DOHH2 (cell line): Measurements from ENCODE around the gene TBXA2R.

ENCODE experiments used
- H3F3A ChIP-seq: fragments of 200-600 bp; sonication (generic), shearing (Covaris generic); 2 replicates; pipeline ENCODE4 v1.6.0; 2016; ENCODE audit warnings: antibody characterized with exemption, mild to moderate bottlenecking; ENCODE audit not compliant: control insufficient read depth, insufficient read depth
- H3K27ac ChIP-seq: fragments of 200-600 bp; sonication (generic); 2 replicates; pipeline ENCODE4 v1.5.1; 2014; ENCODE audit warnings: low read depth, mild to moderate bottlenecking, low read length, moderate library complexity
- H3K27me3 ChIP-seq: fragments of 200-600 bp; sonication (generic); 2 replicates; pipeline ENCODE4 v1.6.1; 2014; ENCODE audit warnings: mild to moderate bottlenecking, low read length, mixed read lengths; ENCODE audit not compliant: control insufficient read depth
- H3K36me3 ChIP-seq: fragments of 200-600 bp; sonication (generic); 2 replicates; pipeline ENCODE4 v1.6.1; 2014; ENCODE audit warnings: mild to moderate bottlenecking, low read length, moderate library complexity, mixed read lengths; ENCODE audit not compliant: control insufficient read depth
- H3K4me1 ChIP-seq: fragments of 200-600 bp; sonication (generic); 2 replicates; pipeline ENCODE4 v1.6.1; 2014; ENCODE audit warnings: mild to moderate bottlenecking, low read length, mixed read lengths; ENCODE audit not compliant: control insufficient read depth
- H3K4me2 ChIP-seq: fragments of 200-600 bp; sonication (generic); 2 replicates; pipeline ENCODE4 v1.6.0; 2014; ENCODE audit warnings: mild to moderate bottlenecking, low read length, moderate library complexity
- H3K4me3 ChIP-seq: fragments of 200-600 bp; sonication (generic); 2 replicates; pipeline ENCODE4 v1.5.1; 2014; ENCODE audit warnings: mild to moderate bottlenecking, low read length, mixed read lengths
- H3K79me2 ChIP-seq: fragments of 200-600 bp; sonication (generic); 2 replicates; pipeline ENCODE4 v1.6.1; 2014; ENCODE audit warnings: mild to moderate bottlenecking, low read length, mixed read lengths; ENCODE audit not compliant: control insufficient read depth
- H3K9me2 ChIP-seq: fragments of 200-600 bp; sonication (generic); replicated peaks from 2 replicates; pipeline ENCODE4 v1.6.1; 2014; ENCODE audit warnings: mild to moderate bottlenecking, low read length, mixed read lengths; ENCODE audit not compliant: control insufficient read depth
- H3K9me3 ChIP-seq: fragments of 200-600 bp; sonication (generic); 2 replicates; pipeline ENCODE4 v1.6.1; 2014; ENCODE audit warnings: antibody characterized with exemption, low read length, mixed read lengths; ENCODE audit not compliant: control insufficient read depth, insufficient read depth
- H4K20me1 ChIP-seq: fragments of 200-600 bp; sonication (generic); 2 replicates; pipeline ENCODE4 v1.6.0; 2014; ENCODE audit warnings: low read depth, mild to moderate bottlenecking, antibody characterized with exemption, low read length, moderate library complexity; ENCODE audit not compliant: control insufficient read depth, insufficient read depth
- EZH2phosphoT487 ChIP-seq: fragments of 200-600 bp; sonication (generic); IDR thresholded peaks from 2 replicates; pipeline ENCODE4 v1.6.1; 2017; ENCODE audit warnings: borderline replicate concordance, mild to moderate bottlenecking, antibody characterized with exemption, low read length, moderate library complexity, mixed read lengths
- TF ChIP-seq, protein P1 (sequence below): fragments of 200-600 bp; sonication (generic); IDR thresholded peaks from one replicate; pipeline ENCODE4 v1.5.1; 2014; ENCODE audit warnings: antibody characterized with exemption, mild to moderate bottlenecking, low read depth, low read length; ENCODE audit not compliant: poor library complexity, severe bottlenecking

The TBXA2R gene

GRCh38 chr19:3548606-3549005 lies 58.1 kb downstream of the TBXA2R start:
- Histone ChIP-seq H3K9me3 (no peaks in the 10 kb centered on the region), H3K4me3 (no peak overlapping the region), H3F3A (peaks cover 8% of the 10 kb centered on the region), H3K36me3 (peaks cover 57% of the 10 kb centered on the region), H3K4me2 (no peak overlapping the region), H3K4me1 (peaks cover 16% of the 10 kb centered on the region), H3K27ac (no peak overlapping the region), H3K9me2 (no peaks in the 10 kb centered on the region), H3K79me2 (peaks cover 26% of the 10 kb centered on the region), H3K27me3 (no peaks in the 10 kb centered on the region), H4K20me1 (peaks cover 8% of the 10 kb centered on the region; the same call in 1 of the 2 replicates)
- TF ChIP-seq, protein P1, sequence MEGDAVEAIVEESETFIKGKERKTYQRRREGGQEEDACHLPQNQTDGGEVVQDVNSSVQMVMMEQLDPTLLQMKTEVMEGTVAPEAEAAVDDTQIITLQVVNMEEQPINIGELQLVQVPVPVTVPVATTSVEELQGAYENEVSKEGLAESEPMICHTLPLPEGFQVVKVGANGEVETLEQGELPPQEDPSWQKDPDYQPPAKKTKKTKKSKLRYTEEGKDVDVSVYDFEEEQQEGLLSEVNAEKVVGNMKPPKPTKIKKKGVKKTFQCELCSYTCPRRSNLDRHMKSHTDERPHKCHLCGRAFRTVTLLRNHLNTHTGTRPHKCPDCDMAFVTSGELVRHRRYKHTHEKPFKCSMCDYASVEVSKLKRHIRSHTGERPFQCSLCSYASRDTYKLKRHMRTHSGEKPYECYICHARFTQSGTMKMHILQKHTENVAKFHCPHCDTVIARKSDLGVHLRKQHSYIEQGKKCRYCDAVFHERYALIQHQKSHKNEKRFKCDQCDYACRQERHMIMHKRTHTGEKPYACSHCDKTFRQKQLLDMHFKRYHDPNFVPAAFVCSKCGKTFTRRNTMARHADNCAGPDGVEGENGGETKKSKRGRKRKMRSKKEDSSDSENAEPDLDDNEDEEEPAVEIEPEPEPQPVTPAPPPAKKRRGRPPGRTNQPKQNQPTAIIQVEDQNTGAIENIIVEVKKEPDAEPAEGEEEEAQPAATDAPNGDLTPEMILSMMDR: no peak
- no peak for TF ChIP-seq EZH2phosphoT487

DNA sequence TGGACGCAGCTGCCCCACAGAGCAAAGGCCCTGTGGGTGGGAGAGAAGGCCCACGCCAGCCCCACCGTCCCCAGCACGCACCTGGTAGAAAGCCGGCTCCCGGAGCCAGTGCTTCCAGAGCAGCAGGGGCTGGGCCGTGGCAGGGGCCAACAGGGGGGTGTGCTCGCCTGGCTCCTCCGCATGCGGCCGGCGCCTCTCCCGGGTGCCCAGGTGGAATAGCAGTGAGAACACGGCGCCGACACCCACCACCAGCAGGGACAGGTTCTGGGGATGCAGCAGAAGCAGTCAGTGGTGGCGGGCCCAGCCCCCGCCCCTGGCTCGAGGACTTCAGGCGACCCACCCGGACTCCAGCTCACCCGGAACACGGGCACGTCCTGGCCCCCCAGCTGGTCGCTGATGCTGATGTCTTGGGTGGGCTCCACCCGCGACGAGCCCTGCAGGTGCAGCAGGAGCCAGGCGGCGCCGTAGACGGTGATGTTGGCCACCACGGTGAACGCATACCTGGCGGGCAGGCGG lies 58.9 kb downstream of the TBXA2R start:
- no peaks in the 10 kb centered on the region for H3K9me3 ChIP-seq
- H3K79me2 ChIP-seq: peaks cover 20% of the 10 kb centered on the region
- peaks cover 8% of the 10 kb centered on the region for H3K4me1 ChIP-seq
- H4K20me1 ChIP-seq: peaks cover 8% of the 10 kb centered on the region; the same call in 1 of the 2 replicates
- H3K9me2 ChIP-seq: no peaks in the 10 kb centered on the region
- no peak overlapping the region for H3K27ac ChIP-seq
- H3K27me3 ChIP-seq: no peaks in the 10 kb centered on the region
- H3K4me2 ChIP-seq: no peak overlapping the region
- no peak overlapping the region for H3K4me3 ChIP-seq
- H3K36me3 ChIP-seq: peaks cover 56% of the 10 kb centered on the region
- peaks cover 6% of the 10 kb centered on the region for H3F3A ChIP-seq
- TF ChIP-seq, protein P1: peak; percentile 29
- no peak for TF ChIP-seq EZH2phosphoT487

DNA sequence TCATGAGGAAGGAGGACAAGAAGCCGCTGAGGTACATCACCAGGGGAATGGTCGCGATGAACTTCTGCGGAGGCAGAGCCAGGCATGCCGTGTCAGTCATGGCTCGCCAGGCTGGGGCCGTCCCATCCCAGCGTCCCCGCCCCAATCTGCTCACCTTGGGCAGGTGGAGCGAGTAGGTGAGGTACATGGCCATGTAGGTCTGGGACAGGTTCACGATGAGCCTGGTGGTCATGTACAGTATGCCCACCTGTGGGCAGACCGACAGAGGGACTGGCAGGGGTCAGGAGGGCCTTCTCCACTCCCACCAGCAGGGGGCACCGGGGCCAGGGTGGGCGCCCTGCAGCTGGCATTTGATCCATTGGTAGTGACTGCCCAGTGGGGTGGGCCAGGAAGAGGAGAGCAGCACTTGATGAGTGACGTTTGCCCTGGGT lies 59.4 kb downstream of the TBXA2R start:
- no peaks in the 10 kb centered on the region for H3K9me3 ChIP-seq
- H3K27me3 ChIP-seq: no peaks in the 10 kb centered on the region
- H3K4me2 ChIP-seq: no peak overlapping the region
- H3F3A ChIP-seq: peaks cover 4% of the 10 kb centered on the region
- TF ChIP-seq, protein P1: peak; percentile 81
- no peak for TF ChIP-seq EZH2phosphoT487
- no peaks in the 10 kb centered on the region for H3K9me2 ChIP-seq
- H3K27ac ChIP-seq: no peak overlapping the region
- peaks cover 8% of the 10 kb centered on the region; the same call in 1 of the 2 replicates for H4K20me1 ChIP-seq
- peaks cover 15% of the 10 kb centered on the region for H3K79me2 ChIP-seq
- peaks cover 3% of the 10 kb centered on the region; the same call in 1 of the 2 replicates for H3K4me1 ChIP-seq
- H3K4me3 ChIP-seq: no peak overlapping the region
- H3K36me3 ChIP-seq: peaks cover 57% of the 10 kb centered on the region

GRCh38 chr19:3546119-3546518 lies 60.6 kb downstream of the TBXA2R start:
- Histone ChIP-seq H3K9me3 (no peaks in the 10 kb centered on the region), H3K4me1 (no peaks in the 10 kb centered on the region), H3K36me3 (peaks cover 55% of the 10 kb centered on the region), H3K4me3 (no peak overlapping the region), H3K9me2 (no peaks in the 10 kb centered on the region), H3K4me2 (no peak overlapping the region), H3F3A (peaks cover 9% of the 10 kb centered on the region), H3K27ac (no peak overlapping the region), H3K79me2 (peaks cover 6% of the 10 kb centered on the region), H4K20me1 (peaks cover 8% of the 10 kb centered on the region; the same call in 1 of the 2 replicates), H3K27me3 (no peaks in the 10 kb centered on the region)
- TF ChIP-seq EZH2phosphoT487: no peak
- TF ChIP-seq, protein P1: no peak
